ENCODE results near the gene HAUS2.
A peak's percentile ranks its signal among the peaks of the same experiment; 100 is the strongest.

Gene HAUS2

GRCh38 chr15:42603978-42604377, 55.3 kb downstream of the HAUS2 start:
- Histone ChIP-seq H3K36me3 (replicated peaks; ENCODE audit: insufficient read depth, low read length) (no peaks in the 10 kb centered on the region), H3F3A (ENCODE audit: insufficient read depth, low read length) (peaks cover 47% of the 10 kb centered on the region), H3K9ac (ENCODE audit: low read length) (peak overlapping the region; percentile 64), H3K79me2 (ENCODE audit: low read length) (peaks cover 54% of the 10 kb centered on the region), H3K9me2 (replicated peaks; ENCODE audit: insufficient read depth, low read length) (no peaks in the 10 kb centered on the region), H3K27me3 (replicated peaks; ENCODE audit: insufficient read depth, low read length) (no peaks in the 10 kb centered on the region), H3K4me3 (ENCODE audit: low read length) (no peak overlapping the region), H4K20me1 (ENCODE audit: insufficient read depth, low read length) (no peaks in the 10 kb centered on the region), H3K4me2 (ENCODE audit: low read depth, low read length) (peak overlapping the region; percentile 43), H3K4me1 (ENCODE audit: low read length) (peaks cover 63% of the 10 kb centered on the region), H3K27ac (ENCODE audit: low read length) (peak overlapping the region; percentile 95), H2AFZ (ENCODE audit: low read length) (no peak overlapping the region), H3K9me3 (replicated peaks; ENCODE audit: insufficient read depth, low read length) (no peaks in the 10 kb centered on the region)
- TF ChIP-seq EZH2 (optimal IDR thresholded peaks at IDR 0.05; ENCODE audit: low read depth, low read length), result no peak
- TF ChIP-seq CTCF (IDR thresholded peaks at IDR 0.05; ENCODE audit: low read length), result no peak
- no peak for TF ChIP-seq EZH2phosphoT487 (IDR thresholded peaks at IDR 0.05; ENCODE audit: low read length)
- no peak for DNase-seq

- Histone ChIP-seq H3K4me2 (ENCODE audit: low read depth, low read length) (peak overlapping the region; percentile 54), H2AFZ (ENCODE audit: low read length) (no peak overlapping the region), H3K36me3 (replicated peaks; ENCODE audit: insufficient read depth, low read length) (no peaks in the 10 kb centered on the region), H3K4me1 (ENCODE audit: low read length) (peaks cover 66% of the 10 kb centered on the region), H3K27ac (ENCODE audit: low read length) (peak overlapping the region; percentile 95), H3K27me3 (replicated peaks; ENCODE audit: insufficient read depth, low read length) (no peaks in the 10 kb centered on the region), H3K9me3 (replicated peaks; ENCODE audit: insufficient read depth, low read length) (no peaks in the 10 kb centered on the region), H3K4me3 (ENCODE audit: low read length) (peak overlapping the region; percentile 13; the same call in 1 of the 2 replicates), H3K9ac (ENCODE audit: low read length) (peak overlapping the region; percentile 64), H3K79me2 (ENCODE audit: low read length) (peaks cover 54% of the 10 kb centered on the region), H4K20me1 (ENCODE audit: insufficient read depth, low read length) (no peaks in the 10 kb centered on the region), H3K9me2 (replicated peaks; ENCODE audit: insufficient read depth, low read length) (no peaks in the 10 kb centered on the region), H3F3A (ENCODE audit: insufficient read depth, low read length) (peaks cover 48% of the 10 kb centered on the region)
- TF ChIP-seq EZH2 (optimal IDR thresholded peaks at IDR 0.05; ENCODE audit: low read depth, low read length) (no peak), CTCF (IDR thresholded peaks at IDR 0.05; ENCODE audit: low read length) (no peak), EZH2phosphoT487 (IDR thresholded peaks at IDR 0.05; ENCODE audit: low read length) (no peak)
- peak; percentile 94 for DNase-seq
Measured at GRCh38 chr15:42604894-42605744, 56.5 kb downstream of the HAUS2 start.

GRCh38 chr15:42605796-42606195, 57.2 kb downstream of the HAUS2 start:
- peaks cover 66% of the 10 kb centered on the region for H3K4me1 ChIP-seq (ENCODE audit: low read length)
- TF ChIP-seq EZH2phosphoT487 (IDR thresholded peaks at IDR 0.05; ENCODE audit: low read length), result no peak
- TF ChIP-seq CTCF (IDR thresholded peaks at IDR 0.05; ENCODE audit: low read length), result no peak
- TF ChIP-seq EZH2 (optimal IDR thresholded peaks at IDR 0.05; ENCODE audit: low read depth, low read length), result no peak
- no peaks in the 10 kb centered on the region for H3K36me3 ChIP-seq (replicated peaks; ENCODE audit: insufficient read depth, low read length)
- peak overlapping the region; percentile 64 for H3K9ac ChIP-seq (ENCODE audit: low read length)
- DNase-seq, result no peak
- no peak overlapping the region for H2AFZ ChIP-seq (ENCODE audit: low read length)
- peaks cover 48% of the 10 kb centered on the region for H3F3A ChIP-seq (ENCODE audit: insufficient read depth, low read length)
- H3K27me3 ChIP-seq (replicated peaks; ENCODE audit: insufficient read depth, low read length), result no peaks in the 10 kb centered on the region
- H3K79me2 ChIP-seq (ENCODE audit: low read length), result peaks cover 58% of the 10 kb centered on the region
- no peaks in the 10 kb centered on the region for H3K9me2 ChIP-seq (replicated peaks; ENCODE audit: insufficient read depth, low read length)
- peak overlapping the region; percentile 95 for H3K27ac ChIP-seq (ENCODE audit: low read length)
- peak overlapping the region; percentile 4; the same call in 1 of the 2 replicates for H3K4me3 ChIP-seq (ENCODE audit: low read length)
- H3K4me2 ChIP-seq (ENCODE audit: low read depth, low read length), result peak overlapping the region; percentile 54
- H3K9me3 ChIP-seq (replicated peaks; ENCODE audit: insufficient read depth, low read length), result no peaks in the 10 kb centered on the region
- H4K20me1 ChIP-seq (ENCODE audit: insufficient read depth, low read length), result no peaks in the 10 kb centered on the region

Measured in MM.1S (cell line).